ENCODE measurements around the gene MAML1.
A peak's percentile ranks its signal among the peaks of the same experiment; 100 is the strongest.
"Not testable (repeated sequence)": the region's sequence is repeated elsewhere in the genome, so short reads cannot be mapped to it uniquely, and the experiment has no call there.

MAML1 gene, protein sequence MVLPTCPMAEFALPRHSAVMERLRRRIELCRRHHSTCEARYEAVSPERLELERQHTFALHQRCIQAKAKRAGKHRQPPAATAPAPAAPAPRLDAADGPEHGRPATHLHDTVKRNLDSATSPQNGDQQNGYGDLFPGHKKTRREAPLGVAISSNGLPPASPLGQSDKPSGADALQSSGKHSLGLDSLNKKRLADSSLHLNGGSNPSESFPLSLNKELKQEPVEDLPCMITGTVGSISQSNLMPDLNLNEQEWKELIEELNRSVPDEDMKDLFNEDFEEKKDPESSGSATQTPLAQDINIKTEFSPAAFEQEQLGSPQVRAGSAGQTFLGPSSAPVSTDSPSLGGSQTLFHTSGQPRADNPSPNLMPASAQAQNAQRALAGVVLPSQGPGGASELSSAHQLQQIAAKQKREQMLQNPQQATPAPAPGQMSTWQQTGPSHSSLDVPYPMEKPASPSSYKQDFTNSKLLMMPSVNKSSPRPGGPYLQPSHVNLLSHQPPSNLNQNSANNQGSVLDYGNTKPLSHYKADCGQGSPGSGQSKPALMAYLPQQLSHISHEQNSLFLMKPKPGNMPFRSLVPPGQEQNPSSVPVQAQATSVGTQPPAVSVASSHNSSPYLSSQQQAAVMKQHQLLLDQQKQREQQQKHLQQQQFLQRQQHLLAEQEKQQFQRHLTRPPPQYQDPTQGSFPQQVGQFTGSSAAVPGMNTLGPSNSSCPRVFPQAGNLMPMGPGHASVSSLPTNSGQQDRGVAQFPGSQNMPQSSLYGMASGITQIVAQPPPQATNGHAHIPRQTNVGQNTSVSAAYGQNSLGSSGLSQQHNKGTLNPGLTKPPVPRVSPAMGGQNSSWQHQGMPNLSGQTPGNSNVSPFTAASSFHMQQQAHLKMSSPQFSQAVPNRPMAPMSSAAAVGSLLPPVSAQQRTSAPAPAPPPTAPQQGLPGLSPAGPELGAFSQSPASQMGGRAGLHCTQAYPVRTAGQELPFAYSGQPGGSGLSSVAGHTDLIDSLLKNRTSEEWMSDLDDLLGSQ

DNA sequence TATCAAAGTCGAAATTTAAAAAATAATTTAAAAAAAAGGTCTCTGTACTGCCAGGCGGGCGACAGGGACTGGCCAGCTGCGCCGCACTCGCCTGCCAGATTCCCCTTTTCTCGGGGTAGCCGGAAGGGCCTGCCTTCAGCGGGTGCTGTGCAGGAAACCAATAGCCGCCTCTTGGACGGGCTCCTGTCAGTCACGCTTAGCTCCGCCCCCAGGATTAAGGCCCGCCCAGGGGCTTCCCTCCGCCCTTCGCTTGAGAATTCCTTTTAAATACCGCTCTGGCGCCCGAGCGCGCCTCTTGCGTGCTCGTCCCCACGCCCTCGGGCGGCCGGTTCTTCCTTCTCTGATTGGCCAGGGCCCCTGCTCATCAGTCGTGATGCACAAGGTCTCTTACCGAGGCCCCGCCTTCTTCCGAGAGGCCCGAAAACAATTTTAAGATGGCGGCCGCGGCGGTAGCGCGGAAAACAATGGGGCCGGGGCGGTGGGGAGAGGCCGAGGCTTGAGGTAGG, at the start of gene MAML1:
Gene MAML1 (plus strand): TSS at position 411 of the 506 bp plus-strand sequence. CDS start 291 bp downstream, outside the sequence.
- DNase-seq = peak; percentile 100

DNA sequence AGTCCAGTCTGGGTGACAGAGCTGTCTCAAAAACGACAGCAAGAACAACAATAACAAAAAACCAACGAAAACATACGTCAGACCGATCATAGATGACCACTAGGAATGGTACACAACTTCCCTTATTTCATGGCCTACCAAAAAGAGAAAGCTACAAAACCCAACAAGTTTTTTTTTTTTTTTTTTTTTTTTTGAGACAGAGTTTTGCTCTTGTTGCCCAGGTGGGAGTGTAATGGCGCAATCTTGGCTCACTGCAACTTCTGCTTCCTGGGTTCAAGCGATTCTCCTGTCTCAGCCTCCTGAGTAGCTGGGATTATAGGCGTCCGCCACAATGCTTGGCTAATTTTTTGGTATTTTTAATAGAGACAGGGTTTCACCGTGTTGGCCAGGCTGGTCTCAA, 43.4 kb upstream of the MAML1 start:
- not testable (repeated sequence) for DNase-seq

DNA sequence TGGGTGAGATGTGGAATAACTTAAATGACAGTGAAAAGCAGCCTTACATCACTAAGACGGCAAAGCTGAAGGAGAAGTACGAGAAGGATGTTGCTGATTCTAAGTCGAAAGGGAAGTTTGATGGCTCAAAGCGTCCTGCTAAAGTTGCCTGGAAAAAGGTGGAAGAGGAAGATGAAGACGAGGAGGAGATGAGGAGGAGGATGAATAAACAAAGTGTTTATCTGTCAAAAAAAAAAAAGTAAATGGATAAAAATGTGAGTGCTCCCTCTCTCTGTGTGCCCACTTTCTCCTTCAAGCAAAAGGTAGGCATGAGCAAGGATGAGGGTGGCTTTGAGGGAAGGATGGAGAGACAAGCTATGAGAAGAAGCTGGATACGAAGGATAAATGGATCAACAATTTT, 38.1 kb upstream of the MAML1 start:
- no peak for DNase-seq

DNA sequence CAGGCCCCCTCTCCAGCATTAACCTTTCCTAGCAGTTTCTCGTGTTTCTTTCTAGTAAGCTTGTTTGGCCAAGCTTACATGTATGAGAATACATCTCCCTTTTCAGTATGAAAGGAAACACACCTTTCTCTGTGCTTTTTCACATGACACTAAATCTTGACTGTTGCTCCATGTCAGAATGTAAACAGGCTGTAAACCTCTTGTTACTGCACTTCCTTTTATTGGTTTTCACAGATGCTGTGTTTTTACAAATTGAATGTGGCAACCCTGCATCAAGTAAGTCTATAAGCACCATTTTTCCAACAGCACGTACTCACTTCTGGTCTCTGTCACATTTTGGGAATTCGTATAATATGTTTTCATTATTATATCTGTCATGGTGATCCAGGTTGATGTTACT, 36.0 kb upstream of the MAML1 start:
- no peak for DNase-seq

DNA sequence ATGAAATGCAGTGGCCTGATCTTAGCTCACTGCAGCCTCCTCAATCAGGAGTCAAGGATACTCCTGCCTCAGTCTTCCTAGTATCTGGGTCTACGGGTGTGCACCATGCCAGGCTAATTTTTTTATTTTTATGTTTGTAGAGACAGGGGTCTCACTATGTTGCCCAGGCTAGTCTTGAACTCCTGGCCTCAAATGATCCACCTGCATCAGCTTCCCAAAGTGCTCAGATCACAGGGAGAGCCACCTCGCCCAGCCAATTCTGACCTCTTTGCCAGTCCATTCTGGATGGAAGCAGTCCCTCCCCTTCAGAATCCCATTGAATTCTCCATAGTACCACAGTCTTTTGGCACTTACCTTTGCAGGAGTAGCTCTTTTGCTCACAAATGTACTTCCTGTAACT, 35.5 kb upstream of the MAML1 start:
- DNase-seq = no peak

DNA sequence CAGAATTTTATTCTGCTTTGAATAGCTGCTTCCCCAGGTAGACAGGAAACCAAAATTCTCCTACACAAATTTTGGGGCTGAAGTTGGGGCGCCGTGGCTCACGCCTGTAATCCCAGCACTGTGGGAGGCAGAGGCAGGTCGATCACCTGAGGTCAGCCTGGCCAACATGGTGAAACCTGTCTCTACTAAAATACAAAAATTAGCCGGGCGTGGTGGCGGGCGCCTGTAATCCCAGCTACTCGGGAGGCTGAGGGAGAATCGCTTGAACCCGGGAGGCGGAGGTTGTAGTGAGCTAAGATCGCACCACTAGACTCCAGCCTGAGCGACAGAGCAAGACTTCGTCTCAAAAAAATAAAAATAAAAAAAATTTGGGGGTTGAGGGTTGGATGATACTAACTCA, 35.1 kb upstream of the MAML1 start:
- not testable (repeated sequence) for DNase-seq

DNA sequence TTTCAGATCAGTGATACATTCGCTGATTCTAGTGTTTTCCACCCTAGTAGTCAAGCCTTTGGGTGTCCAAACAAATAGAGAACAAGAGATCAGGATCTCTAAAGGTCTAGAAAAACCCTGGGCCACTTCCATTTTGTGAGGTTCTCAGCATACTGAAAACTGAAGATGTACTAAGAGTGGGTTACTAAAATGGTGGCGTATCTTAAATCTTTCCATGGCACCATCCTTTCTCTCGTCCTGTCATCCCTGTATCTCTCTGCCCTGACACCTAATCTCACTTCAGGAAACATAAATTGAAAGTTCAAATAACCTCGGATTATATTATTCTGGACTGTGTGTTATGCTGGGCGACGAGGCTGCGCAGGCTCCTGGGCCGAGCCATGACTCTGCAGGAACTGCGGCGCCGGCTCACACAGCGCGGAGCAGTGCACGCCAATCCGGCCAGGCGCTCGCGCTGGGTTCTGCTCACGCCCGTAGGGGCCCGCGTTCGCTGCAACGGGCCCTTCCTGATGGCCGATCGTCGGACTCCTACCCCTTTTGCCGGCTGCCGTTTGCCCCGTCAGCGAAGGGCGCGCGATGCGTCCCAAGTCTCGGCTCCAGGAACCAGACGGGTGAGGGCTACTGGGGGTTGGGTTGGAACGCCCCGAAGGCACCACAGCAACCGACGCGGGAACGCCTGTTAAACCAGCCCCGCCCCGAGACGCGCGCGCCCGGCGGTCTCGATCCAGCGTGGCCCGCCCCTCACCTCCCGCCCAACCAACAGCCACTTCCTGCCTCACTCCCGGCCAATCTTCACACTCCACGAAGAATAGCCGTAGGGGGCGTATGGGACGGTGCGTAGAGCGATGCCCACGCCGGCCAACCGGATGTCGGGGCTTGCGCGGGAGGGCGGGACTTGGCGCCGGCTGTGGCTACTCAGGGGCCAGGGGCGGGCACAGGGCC, 34.4 kb upstream of the MAML1 start:
- DNase-seq = peak; percentile 98 to 100

DNA sequence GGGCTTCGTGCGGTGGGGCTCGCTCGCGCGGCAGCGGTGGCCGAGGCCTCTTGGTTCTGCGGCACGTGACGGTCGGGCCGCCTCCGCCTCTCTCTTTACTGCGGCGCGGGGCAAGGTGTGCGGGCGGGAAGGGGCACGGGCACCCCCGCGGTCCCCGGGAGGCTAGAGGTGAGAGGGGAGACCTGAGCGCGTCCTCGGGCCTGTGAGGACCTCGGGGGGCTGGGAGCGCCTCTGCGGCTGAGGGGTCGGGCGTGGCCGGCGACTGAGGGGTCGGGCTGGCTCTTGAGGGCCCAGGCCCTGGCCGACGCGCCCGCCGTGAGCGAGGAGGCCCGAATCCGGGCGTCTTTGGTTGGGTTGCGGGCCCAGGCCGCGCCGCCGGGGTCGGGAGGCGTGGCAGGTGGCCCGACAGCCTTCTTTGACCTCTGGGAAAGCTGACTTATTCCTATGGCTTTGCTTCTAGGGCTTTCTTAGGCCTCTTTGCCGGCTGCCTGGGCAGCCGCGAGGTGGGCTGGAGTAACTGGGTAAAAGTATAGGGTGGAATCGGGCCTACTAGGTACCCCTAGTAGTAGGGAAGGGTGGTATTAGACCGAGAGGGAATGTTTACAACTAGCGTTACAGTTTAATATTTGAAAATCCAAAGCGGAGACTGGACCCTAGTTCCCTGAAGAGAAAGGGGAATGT, 33.5 kb upstream of the MAML1 start, which contains the start of gene CANX:
Gene CANX (plus strand): TSS at position 33 of the 681 bp plus-strand sequence. CDS start 6,715 bp downstream, outside the sequence.
- peak in 1 of 2 donors; percentile 1 for DNase-seq

DNA sequence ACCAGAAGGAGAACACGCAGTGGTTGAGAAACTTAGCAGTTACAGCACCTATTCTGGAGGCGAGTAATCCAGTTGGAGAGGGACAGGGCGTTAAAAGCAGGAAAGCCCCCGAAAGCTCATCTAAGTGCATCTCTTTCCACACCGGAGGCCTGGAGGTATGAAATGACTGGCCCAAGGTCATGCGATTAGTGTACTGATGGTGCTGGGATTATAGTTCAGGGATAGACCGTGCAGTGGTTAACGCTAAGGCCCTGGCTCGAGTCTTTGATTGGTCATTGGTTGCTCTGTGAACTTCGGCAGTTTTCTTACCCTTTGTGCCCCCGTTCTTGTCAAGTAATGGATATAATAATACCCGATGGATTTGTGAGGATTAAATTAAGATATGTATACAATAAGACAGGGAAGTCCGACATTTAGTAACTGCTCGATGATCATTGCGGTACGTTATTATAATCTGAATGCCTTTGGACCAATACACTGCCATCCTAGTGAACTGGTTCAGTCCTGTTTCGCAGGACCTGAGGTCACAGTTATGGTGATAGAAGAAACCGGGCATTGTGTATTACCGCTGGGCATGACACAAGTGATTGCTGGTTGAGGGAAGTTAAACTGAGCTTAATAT, 32.9 kb upstream of the MAML1 start:
- DNase-seq = no peak

DNA sequence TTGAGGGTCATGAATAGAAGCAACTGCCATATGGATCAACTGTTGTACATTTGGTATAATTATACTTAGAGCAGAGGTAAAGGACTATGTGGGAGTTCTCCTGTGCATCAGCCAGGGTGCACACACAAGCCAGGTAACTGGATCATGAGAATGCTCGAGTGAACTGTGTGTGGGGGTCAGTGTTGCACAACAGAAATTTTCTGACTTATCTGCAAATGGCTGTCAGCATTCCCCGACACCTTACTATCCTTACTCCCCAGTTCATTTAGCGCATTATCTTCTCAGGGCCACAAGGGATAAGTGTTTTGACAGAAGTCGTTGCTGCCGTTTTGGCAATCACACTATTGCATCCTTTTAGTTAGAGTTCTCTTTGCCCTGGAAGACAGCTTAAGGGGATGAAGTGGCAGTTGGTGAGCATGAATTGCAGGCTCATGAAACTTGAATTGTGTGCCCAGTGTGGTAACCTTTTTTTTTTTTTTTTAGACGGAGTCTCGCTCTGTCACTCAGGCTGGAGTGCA, 32.2 kb upstream of the MAML1 start:
- DNase-seq = no peak

DNA sequence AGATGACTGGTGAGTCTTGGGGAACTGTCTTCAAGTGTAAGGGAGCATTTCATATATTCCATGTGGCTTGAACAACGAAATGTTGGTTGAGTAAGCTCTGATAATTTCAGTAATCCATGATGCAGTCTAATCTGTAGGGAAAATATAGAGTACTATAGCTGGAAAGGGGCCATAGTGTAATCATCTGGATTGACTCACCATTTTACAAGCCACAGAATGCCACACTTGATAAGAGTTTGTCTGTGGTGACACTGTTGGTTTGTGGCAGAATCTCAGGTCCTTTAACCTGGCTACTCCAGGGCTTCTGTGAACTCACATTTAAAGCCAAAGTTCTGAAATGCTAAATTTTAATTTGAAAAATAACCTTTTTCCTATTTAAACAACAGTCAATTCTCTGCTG, 16.3 kb upstream of the MAML1 start:
- no peak for DNase-seq

DNA sequence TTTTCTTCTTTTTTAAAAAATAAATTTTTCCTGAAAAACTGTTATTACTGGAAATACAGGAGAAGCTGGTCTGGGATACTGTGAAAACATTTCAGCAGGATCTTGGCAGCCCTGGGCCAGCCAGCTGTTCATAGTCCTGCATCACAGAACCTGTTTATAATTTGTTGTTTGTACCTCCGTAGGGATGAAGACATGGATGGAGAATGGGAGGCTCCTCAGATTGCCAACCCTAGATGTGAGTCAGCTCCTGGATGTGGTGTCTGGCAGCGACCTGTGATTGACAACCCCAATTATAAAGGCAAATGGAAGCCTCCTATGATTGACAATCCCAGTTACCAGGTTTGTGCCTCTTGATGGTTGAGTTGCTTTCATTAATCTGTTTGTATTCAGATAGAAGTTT, 12.4 kb upstream of the MAML1 start:
- DNase-seq = no peak

DNA sequence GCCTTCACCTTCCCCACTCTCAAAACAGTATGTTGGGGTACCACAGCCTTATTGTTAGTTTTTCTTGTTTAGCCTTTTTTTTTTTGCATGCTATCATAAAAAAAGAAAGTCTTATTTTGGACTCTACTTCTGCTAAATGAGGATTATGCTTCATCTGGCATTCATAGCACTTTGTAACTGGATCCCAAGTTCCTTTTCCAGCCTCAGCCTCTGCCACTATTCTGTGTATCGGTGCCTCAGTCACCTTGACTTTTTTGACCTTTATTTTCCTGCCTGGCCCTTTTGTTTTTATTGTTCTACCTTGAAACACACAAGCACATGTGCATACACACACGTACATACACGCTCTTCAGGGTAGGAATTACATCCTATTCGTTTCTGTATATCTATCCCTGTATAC, 8.5 kb upstream of the MAML1 start:
- DNase-seq = no peak

DNA sequence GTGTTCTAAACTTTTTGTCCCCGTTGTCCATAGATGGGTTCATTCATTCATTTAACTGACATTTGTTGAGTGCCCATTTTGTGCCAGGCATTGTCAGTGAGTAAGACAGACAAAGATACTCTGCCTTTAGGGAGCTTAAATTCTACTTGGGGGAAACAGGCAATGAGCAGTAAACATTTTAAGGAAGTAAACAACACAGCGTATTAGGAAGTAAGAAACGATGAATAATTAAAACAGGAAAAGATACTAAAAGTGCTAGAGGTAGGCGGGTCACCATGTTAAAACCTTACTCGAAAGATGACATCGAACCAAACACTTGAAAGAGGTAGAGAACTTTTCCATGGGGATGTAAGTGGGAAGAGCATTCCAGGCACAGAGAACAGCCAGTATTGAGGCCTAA, 5.5 kb upstream of the MAML1 start:
- no peak for DNase-seq

DNA sequence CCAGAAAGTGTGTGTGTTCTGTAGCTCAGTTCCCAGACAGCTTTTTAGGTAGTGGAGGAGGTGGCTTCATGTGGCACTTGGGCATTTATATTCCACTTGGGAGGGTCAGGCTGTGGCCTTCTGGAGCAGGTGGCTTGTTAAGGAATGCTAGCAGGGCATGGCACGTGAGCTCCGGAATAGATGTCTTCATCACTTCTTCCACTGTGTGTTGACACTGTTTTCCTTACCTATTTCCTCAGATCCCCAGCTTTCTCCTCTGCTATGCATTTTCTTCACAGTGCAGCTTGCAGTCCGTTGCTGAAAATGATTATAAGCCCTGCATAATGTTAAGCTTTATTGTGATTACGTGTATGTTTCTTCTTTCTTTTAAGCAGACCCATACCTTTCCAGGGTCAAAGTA, 3.3 kb upstream of the MAML1 start:
- DNase-seq = no peak

DNA sequence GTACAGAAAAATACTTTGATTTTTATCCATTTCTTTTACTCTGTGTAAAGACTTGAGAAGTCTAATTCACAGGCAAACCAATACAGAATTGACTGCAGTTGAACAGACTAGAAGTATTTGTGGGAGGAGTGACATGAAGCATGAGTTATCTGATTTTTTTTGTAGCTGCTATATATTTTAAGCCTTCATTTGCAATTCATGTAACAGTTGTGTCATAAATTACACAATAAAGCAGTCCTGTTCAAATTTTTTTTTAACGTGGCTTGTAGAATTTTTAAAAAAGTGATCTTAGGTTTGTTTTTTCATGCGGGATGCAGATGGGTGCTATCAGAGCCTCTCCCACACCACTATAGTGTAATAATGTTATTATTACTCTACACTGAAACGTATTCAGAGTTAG, 2.9 kb upstream of the MAML1 start:
- no peak for DNase-seq

DNA sequence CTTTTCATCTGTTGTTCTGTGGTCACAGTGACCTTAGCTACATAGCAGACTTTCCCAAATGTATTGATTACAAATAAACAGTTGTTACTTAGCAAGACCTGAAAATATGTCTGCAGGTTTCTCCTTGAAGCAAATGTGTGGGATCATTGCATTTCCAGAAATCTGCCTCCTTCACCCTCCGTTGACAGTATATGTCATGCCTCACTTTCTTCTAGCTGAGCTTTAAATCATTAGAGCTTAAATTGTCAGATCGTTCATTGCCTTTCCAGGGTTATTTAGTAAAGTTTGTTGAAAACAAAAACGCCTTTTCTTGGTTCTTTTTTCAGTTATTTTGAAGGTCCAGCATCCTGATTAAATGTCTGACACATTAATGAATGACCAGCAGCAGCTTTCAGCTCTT, 2.3 kb upstream of the MAML1 start:
- DNase-seq = no peak

DNA sequence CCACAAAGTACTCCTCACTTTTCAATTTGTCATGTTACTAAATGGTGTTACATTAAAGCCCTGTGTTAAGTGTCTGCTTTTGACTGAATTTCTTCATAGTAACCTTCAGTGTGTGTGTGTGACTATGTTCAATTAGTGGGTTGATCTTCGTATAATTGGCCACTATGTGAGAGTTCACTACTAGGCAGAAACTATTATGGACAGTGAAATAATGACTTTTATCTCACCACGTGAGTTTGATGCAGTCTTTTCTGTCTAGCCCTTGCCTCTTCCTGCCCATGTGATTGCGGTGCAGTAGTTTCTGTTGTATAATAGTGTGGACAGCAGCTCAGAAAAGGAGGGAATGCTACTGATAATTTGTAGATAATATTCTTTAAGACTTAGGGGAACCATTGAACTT, 1.8 kb upstream of the MAML1 start:
- no peak for DNase-seq

DNA sequence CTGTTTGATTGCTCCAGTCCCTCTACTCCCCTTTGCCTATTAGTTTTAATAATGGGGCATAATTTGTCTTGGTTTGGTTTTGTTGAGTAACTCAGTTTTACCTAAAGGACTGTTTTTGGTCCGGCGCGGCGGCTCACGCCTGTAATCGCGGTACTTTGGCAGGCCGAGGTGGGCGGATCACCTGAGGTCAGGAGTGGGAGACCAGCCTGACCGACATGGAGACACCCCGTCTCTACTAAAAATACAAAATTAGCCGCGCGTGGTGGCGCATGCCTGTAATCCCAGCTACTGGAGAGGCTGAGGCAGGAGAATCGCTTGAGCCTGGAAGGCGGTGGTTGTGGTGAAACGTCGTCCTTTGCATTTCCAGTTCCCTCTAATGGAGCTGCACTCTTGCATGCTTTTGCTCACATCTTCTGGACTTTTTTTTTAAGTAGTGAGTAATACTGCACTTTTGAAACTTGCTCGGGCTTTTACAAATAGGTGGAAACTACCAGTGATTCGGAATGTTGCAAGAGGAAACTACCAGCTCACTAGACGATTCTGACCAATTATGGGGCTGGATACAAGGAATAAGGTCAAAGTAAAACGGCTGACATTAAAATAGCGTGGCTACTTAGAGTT, 721 bp upstream of the MAML1 start:
- DNase-seq = no peak
